HG02938 (cell line): ENCODE results near the gene ZNHIT6.

Experiments
- ATAC-seq: cut with Tn5 transposase; IDR thresholded peaks from one replicate; pipeline ENCODE4 v1.9.1; 2021; ENCODE audit warnings: mild to moderate bottlenecking, moderate library complexity; ENCODE audit not compliant: unreplicated experiment

The ZNHIT6 gene

GRCh38 chr1:85599681-85600080 lies 108.6 kb downstream of the ZNHIT6 start:
- no peak for ATAC-seq
